ENCODE measurements around the gene APBB1IP.

APBB1IP gene

GRCh38 chr10:26509307-26509706 lies 71.2 kb downstream of the APBB1IP start:
- DNase-seq, result no peak

DNA sequence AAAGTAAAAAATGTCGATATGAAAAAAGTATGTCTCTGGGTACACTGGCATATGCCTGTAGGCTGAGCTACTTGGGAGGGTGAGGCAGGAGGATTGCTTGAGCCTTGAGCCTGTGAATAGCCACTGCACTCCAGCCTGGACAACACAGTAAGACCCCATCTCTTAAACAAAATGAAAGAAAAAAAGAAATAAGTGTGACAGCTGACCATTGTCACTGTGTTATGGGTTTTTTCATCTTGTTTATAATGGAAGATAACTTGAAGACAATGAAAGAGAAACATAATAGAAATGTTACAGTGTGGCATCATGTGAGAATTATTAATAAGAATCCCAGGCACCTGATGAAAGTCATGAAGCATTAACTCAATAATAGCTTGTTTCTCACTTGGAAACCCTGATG lies 75.0 kb downstream of the APBB1IP start:
- no peak for DNase-seq

DNA sequence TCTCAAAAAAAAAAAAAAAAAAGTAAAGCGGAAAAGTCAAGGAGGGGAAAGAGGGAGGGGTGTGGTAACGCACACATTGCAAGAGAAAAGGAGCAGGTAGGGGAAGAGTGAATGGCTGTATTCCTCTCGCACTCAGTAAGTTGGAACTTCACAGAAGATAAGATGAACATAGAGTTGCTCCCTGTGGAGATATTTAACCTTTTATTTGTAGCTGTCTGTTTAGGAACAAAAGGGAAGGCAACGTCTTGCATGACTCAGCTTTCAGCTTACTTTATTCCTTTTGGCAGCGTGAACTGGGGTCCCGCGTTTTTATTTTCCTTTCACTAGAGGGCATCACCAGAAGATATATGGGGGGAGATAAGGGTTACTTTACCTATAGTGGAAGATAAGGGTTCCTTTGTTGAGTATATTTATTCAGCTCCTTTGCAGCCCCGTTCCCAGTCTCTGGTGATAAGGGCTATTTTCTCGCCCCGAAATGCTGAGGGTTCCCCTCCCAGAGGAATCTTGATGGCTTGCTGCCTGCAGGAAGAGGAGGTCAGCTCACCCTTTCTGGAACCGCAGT lies 78.5 kb downstream of the APBB1IP start:
- DNase-seq, result no peak

DNA sequence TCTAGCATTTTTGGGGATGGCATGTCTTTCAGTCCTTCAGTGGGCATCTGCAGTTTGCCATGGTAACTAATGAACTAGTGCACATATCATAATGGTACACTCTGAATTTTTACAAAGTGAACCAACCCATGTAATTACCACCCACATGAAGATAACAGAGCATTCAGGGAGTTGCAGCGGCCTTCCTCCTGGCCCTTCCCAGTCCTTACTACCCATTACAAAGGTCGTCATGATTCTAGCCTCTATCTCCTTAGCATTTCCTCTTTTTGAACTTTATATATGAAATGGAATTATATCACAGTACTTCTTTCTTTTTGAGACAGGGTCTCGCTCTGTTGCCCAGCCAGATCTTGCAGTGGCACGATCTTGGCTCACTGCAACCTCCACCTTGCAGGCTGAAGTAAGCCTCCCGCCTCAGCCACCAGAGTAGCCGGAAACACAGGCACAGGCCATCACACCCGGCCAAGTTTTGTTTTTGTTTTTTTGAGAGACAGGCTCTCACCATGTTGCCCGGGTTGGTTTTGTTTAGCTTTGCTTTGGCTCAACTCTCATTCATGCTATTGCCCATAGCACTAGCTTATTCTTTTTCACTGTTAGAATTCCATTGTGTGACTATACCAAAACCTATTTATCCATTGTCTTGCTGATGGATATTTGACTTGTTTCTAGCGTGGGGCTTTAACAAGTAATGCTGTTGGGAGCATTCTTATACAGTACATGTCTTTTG lies 79.2 kb downstream of the APBB1IP start:
- no peak for DNase-seq

- no peak for DNase-seq
Measured at GRCh38 chr10:26519803-26520202, 81.7 kb downstream of the APBB1IP start.

- no peak for DNase-seq
Measured at GRCh38 chr10:26520575-26520974, 82.4 kb downstream of the APBB1IP start.

- peak in 1 of 3 experiments; percentile 12 for DNase-seq
Measured at GRCh38 chr10:26524161-26524896, 86.2 kb downstream of the APBB1IP start.

DNA sequence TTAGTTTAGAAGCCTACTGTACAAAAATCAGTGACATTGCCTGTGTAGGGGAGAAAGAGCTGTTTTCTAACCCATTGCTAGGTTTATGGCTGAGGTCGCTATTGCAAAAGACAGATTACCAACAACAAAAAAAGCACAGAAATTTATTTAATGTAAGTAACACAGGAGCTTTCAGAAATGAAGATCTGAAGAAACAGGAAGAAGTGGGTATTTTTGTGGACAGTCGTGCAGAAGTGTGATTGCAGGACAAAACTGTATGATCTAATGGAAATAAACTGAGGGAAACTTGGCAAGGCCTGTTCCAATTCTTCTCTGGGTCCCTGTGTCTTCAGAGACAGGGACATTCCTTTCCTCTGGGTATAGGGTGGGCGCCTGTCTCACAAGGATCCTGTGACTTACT lies 87.4 kb downstream of the APBB1IP start:
- DNase-seq, result no peak

DNA sequence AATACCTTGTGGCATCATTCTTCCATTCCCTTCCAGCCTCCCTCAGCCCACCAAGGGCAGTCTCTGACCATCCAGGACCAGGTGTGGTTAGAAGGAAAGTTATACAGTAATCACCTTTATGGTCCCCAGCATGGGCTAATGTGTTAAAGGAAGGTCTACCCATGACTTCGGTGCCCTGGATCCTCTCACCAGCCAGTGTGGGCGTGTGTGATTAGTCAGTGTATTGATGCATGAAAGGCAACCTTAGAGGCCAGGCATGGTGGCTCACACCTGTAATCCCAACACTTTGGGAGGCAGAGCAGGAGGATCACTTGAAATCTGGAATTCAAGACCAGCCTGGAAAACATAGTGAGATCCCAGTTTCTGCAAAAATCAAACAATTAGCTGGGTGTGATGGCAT lies 88.9 kb downstream of the APBB1IP start:
- no peak for DNase-seq

DNA sequence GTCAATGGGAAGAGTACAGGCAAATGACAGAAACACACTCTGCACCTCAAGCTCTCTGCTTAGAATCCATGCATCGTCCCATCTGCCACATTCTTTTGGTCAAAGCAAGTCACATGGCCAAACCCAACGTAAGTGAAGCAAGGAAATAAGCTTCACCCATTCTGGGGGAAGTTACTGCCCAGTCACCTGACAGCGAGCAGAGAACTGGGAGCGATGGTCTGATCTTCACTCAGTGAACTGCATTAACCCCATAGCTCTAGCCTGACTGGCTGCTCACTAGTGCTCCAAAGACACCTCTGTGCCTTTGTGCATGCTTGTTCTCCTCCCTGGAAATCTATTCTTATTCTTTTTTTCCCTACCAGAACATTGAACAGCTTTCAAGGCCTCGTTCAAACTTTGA lies 89.9 kb downstream of the APBB1IP start:
- DNase-seq, result no peak

DNA sequence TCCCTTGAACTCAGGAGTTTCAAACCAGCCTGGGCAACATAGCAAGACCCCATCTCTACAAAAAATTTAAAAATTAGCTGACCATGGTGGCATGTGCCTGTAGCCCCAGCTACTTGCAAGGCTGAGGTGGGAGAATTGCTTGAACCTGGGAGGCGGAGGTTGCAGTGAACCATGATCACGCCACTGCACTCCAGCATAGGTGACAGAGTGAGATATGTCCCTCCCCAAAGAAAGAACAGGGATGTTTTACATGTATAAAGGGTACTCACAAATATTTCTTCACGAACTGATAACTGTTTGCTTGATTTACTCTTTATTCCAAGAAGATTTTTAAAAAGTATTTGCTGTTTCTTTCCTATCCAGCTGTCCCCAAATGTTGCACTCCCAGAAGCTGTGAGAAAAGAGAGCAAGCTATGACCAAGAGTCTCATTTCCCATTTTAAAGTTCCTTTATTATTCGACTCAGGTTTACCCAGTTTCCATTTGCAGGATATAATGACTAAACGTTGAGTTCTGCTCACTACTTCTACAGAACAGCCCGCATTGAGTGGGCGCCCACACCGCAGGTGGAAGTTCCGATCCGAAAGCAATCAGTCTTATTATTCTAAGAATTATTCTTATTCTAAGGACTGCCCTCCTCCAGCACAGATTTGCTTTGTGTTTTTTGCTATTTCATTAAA lies 90.7 kb downstream of the APBB1IP start:
- DNase-seq, result no peak

DNA sequence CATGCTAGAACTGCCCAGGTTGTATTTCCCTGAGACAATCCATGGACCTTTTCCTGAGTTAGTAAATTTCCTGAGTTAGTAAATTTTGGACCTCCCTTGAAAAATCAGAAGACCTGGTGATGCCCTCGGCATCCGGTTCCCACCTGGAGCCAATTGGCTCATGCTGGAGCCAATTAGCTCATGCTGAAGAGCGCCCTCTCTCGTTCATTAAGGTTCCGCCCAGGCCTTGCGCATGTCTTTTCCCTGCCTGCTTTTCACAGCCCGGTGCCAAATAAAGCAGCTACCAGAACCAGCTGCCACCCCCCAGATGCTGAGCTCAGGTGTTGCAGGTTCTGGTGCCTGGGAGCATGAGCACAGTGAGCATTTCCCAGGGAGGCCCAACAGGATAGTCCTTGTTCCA lies 96.2 kb downstream of the APBB1IP start:
- no peak for DNase-seq

DNA sequence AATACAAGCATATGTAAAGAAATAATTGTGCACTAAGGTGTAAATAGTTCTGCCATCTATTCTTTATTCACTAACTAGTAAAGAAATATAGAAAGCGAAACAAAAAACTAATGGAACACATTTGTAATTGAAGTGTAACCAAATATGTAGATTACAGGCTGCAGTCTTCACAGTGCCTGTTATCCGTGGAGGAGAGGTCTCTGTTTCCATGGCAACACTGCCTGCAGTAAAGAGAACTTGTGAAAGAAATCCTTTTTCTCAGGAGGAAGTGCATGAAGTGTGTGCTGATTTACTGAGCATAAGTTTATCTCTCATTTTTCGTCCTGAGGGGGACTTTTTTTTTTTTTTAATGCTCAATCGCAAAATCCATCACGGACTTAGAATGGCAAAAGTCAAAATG lies 102.5 kb downstream of the APBB1IP start:
- DNase-seq, result peak; percentile 1 to 56 (median 22)

DNA sequence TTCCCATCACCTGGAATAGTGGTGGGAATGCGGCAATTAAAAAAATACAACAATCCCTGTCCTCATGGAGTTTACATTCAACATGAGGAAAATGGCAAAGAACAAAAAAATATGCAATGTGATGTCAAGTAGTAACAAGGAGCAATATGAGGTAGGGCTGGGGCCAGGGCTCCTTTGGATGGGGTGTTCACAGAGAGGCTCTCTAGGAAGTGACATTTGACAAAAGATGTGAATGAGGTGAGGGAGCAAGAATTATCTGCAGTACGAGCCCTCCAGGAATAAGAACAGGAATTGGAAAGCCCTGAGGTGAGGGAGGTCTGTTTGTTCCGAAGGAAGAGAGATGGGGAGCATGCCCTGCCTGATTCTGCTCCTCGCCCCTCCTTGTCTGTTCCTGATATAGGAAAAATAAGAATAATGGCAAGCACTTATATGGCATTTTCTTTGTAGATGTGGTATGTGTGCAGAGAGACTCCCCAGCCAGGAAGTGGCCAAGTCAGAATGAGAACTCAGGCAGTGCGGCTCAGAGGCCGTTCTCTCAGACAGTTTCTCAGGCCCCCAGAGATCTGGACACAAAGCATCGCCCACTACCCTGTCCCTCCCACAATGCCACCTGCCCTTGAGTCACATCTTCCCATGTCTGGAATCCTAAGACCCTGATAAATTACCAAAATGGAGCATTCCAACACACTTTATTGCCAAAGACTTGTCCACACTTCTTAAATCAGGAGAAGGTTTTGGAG lies 105.6 kb downstream of the APBB1IP start:
- DNase-seq, result no peak

DNA sequence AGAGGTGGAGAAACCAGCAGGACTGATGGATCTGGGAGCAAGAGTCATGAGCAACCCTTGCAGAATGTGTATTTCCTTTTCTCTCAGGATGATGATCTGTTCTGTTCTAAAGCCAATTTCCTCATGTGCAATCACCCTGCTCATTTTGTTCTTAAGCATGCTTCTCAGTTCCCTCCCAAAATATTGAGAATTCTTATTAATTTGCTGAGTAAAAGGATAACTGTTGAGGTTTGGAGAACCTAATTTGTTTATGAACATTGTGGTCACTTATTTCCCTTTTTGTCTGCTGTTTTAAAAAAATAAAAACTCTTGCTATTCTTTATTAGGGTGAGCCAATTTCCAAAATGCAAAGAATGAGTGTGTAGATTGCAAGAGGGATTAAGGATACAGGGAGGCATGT lies 106.8 kb downstream of the APBB1IP start:
- no peak for DNase-seq

- no peak for DNase-seq
Measured at GRCh38 chr10:26550774-26551526, 112.8 kb downstream of the APBB1IP start.

GRCh38 chr10:26554246-26554645 lies 116.1 kb downstream of the APBB1IP start:
- DNase-seq, result no peak

DNA sequence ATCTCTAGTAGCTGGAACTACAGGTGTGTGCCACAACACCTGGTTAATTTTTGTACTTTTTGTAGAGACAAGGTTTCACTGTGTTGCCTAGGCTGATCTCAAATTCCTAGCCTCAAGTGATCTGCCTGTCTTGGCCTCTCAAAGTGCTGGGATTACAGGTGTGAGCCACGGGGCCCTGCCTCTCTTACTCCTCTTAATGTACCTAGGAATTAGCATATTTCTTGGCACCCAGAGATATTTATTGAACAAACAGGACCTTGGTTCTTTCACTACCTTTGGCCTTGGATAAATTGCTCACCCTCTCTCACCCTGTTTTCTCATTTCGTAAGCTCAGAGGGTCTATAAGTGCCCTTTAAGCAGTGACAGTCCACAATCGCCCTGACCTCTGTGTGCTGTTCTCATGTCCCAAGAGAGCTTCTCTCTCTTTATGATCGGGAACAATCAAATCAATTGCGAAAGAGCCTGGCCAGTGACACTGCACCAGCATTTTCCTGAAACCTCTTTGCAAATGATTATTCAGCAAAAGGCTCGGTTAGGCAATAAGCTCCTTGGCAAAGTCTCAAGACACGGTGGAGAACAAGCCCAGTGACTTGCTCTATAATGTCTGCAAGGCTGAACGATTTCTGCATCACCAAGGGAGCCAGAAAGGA lies 117.7 kb downstream of the APBB1IP start:
- no peak for DNase-seq

DNA sequence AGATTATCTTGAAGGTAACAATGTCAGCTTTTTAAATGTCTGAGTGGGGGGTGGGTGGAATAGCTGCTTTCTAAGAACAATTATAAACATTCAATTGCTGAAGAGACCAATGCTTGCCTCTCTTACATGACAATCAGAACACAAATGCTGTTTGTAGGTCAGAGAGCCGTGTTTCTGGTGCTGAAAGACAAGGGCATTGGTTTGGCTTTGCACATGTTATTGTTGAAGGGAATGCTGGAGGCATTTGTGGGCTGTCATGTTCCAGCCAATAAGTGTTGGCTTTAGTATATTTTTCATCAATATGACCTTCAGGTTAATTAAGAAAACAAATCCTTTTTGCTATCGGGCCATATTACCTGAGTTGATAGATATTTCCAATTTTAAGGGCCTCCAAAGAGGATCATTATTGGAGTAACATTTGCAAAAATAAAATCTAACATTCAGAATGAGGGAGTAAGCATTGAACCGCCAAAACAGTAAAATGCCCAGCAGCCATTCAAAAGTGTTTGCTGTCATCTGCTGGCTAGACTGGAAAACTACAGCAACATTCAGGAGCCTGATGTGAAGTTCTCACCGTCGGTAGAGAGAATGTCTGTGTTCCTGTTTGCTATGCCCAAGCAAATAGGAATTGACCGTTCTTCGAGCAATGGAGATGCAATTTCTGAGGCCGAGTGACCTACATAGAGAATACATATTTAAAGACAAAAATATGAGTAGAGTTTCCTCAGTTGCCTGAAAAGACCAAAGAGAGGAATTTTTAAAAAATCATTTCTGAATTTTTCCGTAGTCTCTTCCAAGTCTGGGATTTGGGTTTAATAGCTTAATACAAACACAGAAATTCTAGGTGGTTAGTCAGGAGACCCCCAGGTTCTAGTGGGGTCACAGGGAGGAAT lies 118.9 kb downstream of the APBB1IP start:
- DNase-seq, result peak; percentile 15 to 68 (median 15)

GRCh38 chr10:26557641-26558014 lies 119.5 kb downstream of the APBB1IP start:
- DNase-seq, result no peak
